Measurements from ENCODE around the gene CBR1. TPM values are rescaled to one million over a fixed set of nuclear protein-coding genes. Genes with fewer than 3 reads are reported as not detected.

Gene CBR1
- total and polyA plus RNA-seq, 2 of the 13 experiments (the other 11 are each of a cell fraction or from before 2014, with no cell fraction given), result 33.7 to 38.7 TPM

- no peak for TF ChIP-seq ZHX2 (IDR thresholded peaks at IDR 0.05; ENCODE audit: low read depth)
- TF ChIP-seq ZHX2 (CRISPR knock-in tag; IDR thresholded peaks at IDR 0.05; ENCODE audit: borderline replicate concordance), result no peak
- TF ChIP-seq, protein P1, sequence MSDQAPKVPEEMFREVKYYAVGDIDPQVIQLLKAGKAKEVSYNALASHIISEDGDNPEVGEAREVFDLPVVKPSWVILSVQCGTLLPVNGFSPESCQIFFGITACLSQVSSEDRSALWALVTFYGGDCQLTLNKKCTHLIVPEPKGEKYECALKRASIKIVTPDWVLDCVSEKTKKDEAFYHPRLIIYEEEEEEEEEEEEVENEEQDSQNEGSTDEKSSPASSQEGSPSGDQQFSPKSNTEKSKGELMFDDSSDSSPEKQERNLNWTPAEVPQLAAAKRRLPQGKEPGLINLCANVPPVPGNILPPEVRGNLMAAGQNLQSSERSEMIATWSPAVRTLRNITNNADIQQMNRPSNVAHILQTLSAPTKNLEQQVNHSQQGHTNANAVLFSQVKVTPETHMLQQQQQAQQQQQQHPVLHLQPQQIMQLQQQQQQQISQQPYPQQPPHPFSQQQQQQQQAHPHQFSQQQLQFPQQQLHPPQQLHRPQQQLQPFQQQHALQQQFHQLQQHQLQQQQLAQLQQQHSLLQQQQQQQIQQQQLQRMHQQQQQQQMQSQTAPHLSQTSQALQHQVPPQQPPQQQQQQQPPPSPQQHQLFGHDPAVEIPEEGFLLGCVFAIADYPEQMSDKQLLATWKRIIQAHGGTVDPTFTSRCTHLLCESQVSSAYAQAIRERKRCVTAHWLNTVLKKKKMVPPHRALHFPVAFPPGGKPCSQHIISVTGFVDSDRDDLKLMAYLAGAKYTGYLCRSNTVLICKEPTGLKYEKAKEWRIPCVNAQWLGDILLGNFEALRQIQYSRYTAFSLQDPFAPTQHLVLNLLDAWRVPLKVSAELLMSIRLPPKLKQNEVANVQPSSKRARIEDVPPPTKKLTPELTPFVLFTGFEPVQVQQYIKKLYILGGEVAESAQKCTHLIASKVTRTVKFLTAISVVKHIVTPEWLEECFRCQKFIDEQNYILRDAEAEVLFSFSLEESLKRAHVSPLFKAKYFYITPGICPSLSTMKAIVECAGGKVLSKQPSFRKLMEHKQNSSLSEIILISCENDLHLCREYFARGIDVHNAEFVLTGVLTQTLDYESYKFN (CRISPR knock-in tag; conservative IDR thresholded peaks at IDR 0.05), result no peak; the same call in 1 of the 2 replicates
- TF ChIP-seq RXRB (CRISPR knock-in tag; IDR thresholded peaks at IDR 0.05; ENCODE audit: borderline replicate concordance), result no peak
- TF ChIP-seq, protein P2, sequence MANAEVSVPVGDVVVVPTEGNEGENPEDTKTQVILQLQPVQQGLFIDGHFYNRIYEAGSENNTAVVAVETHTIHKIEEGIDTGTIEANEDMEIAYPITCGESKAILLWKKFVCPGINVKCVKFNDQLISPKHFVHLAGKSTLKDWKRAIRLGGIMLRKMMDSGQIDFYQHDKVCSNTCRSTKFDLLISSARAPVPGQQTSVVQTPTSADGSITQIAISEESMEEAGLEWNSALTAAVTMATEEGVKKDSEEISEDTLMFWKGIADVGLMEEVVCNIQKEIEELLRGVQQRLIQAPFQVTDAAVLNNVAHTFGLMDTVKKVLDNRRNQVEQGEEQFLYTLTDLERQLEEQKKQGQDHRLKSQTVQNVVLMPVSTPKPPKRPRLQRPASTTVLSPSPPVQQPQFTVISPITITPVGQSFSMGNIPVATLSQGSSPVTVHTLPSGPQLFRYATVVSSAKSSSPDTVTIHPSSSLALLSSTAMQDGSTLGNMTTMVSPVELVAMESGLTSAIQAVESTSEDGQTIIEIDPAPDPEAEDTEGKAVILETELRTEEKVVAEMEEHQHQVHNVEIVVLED (CRISPR knock-in tag; IDR thresholded peaks at IDR 0.05; ENCODE audit: borderline replicate concordance), result no peak
- TF ChIP-seq TEF (CRISPR knock-in tag; IDR thresholded peaks at IDR 0.05), result no peak
- no peak for TF ChIP-seq ZFYVE20 (CRISPR knock-in tag; IDR thresholded peaks at IDR 0.05; ENCODE audit: borderline replicate concordance, low read depth)
- no peak for TF ChIP-seq ZNF724P (CRISPR knock-in tag; IDR thresholded peaks at IDR 0.05; ENCODE audit: borderline replicate concordance)
- TF ChIP-seq PTBP1 (IDR thresholded peaks at IDR 0.05; ENCODE audit: low read depth, low read length, poor library complexity, severe bottlenecking), result no peak
- TF ChIP-seq RFXAP (CRISPR knock-in tag; IDR thresholded peaks at IDR 0.05; ENCODE audit: borderline replicate concordance), result no peak
- TF ChIP-seq ZNF691 (CRISPR knock-in tag; IDR thresholded peaks at IDR 0.05; ENCODE audit: borderline replicate concordance, low read depth), result no peak
- no peak for TF ChIP-seq ZNF414 (CRISPR knock-in tag; IDR thresholded peaks at IDR 0.05)
Measured at GRCh38 chr21:36113647-36114428, 44.0 kb downstream of the CBR1 start (continued).
